GM21381 (cell line): Measurements from ENCODE around the gene PLA2G4F.

Experiments
- ATAC-seq: cut with Tn5 transposase; IDR thresholded peaks from one replicate; pipeline ENCODE4 v1.9.1; 2021; ENCODE audit warnings: mild to moderate bottlenecking, moderate library complexity; ENCODE audit not compliant: unreplicated experiment

PLA2G4F gene, protein sequence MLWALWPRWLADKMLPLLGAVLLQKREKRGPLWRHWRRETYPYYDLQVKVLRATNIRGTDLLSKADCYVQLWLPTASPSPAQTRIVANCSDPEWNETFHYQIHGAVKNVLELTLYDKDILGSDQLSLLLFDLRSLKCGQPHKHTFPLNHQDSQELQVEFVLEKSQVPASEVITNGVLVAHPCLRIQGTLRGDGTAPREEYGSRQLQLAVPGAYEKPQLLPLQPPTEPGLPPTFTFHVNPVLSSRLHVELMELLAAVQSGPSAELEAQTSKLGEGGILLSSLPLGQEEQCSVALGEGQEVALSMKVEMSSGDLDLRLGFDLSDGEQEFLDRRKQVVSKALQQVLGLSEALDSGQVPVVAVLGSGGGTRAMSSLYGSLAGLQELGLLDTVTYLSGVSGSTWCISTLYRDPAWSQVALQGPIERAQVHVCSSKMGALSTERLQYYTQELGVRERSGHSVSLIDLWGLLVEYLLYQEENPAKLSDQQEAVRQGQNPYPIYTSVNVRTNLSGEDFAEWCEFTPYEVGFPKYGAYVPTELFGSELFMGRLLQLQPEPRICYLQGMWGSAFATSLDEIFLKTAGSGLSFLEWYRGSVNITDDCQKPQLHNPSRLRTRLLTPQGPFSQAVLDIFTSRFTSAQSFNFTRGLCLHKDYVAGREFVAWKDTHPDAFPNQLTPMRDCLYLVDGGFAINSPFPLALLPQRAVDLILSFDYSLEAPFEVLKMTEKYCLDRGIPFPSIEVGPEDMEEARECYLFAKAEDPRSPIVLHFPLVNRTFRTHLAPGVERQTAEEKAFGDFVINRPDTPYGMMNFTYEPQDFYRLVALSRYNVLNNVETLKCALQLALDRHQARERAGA

DNA sequence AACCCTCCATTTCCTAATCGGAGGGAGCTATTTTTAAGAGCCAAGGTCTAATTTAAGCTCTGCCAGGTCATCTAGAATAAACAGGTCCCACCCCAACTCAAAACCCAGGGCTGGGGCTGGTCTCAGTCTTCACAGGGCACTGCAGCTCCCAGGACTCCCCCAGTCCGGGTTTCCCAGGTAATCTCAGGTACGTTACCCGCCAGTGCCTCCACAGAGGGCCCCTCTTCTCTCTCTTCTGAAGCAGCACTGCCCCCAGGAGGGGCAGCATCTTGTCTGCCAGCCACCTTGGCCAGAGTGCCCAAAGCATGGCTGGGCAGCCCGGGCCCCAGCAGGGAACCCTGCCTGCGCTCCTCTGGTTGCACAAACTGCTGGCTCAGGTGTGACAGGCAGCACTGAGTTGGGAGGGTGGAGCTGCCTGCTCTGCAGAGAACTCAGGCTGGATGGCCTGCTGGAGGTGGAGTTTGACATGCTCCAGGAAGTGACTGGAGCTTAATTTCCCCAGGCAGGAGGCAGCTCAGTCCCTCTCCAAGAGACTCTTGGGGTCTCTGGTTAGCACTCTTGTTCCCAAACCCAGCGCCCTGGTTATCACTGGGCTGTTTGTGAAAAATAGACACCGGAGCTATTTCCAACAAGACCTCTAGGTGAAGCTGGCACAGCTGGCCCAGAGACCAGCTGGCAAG lies at the start of gene PLA2G4F:
PLA2G4F (minus strand) TSS at position 394 of the 680 bp plus-strand sequence; CDS start at position 307, 87 bp downstream.
- ATAC-seq, result no peak

DNA sequence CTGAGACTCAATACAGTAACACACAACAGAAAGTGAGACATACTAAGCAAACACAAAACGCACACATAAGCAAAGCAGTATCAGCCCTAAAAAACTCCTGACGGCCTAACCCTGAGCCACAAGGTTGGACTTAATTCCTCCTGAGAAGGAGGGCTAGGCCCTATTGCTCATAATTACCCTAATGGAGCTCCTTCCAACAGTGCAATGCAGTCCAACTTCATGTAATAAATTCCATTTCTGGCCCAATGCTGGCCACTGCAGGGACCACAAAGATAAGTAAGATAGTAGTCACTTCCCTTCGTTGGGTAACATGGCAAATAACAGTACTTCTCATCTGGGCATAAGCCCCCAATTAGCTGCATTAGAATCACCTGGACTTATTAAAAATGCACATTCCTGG lies 47.5 kb upstream of the PLA2G4F start:
- ATAC-seq, result no peak

DNA sequence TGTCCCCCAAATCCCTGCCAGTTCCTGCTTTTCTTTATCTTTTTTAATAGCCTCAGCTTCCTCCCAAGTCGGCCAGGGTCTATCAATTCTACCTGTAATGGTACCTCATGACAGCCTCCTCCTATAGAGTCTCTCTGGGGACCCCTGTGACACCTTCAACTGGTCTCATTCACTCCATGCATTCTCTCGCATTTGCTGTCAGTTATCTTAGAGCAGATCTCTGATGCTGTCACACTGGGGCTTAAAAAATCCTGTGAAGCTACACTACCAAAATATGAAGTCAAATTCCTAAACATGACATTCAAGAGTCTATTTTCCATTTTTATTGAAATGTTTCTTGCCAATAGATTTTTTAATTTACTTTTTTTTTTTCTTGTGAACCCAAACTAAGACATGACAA lies 46.2 kb upstream of the PLA2G4F start:
- no peak for ATAC-seq

DNA sequence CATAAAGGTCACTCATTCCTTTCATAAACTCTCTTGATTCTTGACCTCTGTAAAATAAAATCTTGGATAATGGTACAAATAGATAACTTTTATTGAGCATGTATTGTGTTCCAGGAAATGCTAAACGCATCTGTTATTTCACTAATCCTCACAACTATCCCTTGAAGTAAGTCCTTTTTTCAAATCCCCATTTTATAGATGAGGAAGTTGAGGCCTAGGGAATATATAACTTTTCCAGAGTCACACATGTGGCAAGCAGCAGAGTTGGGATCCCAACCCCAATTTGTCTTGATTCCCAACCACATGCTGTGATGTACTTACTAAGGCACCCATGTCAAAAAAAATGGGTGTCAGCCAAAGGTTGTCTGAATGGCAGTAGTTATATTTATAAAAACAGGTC lies 45.4 kb upstream of the PLA2G4F start:
- ATAC-seq, result no peak

DNA sequence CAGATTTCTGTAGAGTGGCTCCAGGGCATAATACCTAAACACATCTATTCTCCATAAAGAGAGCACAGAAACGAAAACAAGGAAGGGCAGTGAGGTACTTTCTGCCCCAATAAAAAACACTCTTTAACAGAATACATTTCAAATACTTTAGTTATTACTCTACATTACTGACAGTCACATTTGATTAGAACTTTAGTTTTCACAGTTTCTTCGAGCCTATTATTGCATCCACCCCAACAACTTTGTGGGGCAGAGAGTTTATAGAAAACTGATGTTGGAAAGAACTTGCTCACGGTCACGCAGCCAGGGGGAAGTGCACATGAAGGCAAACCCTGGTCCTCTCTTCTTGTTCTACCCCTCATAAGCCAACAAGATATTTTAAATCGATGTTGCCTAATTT lies 42.7 kb upstream of the PLA2G4F start:
- ATAC-seq, result no peak

DNA sequence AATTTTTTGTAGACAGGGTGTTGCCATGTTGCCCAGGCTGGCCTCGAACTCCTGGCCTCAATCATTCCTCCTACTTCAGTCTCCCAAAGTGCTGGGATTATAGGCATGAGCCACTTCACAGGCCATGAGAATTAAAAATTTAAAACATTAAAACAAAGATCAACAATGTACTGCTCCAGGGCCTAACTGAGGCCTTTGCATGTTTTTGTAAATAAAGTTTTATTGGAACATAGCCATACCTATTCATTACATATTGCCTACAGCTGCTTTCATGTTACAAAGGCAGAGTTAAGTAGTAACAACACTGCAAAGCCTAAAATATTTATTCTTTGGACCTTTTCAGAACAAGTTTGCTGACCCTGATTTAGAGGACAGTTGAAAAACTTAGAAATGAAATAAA lies 42.1 kb upstream of the PLA2G4F start:
- ATAC-seq, result no peak

DNA sequence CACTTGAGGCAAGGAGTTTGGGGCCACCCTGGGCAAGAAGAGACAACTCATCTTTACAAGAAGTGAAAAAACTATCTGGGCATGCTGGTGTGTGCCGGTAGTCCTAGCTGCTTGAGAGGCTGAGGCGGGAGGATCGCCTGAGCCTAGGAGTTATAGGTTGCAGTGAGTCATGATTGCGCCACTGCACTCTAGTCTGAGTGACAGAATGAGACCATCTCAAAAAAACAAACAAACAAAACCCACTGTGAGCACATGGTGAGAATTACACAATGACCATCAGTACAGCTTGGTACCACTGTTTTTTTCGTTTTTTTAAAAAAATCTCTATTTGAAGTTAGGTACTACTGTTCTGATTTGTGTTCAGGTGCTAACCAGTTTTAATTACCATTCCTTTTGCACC lies 38.1 kb upstream of the PLA2G4F start:
- no peak for ATAC-seq

DNA sequence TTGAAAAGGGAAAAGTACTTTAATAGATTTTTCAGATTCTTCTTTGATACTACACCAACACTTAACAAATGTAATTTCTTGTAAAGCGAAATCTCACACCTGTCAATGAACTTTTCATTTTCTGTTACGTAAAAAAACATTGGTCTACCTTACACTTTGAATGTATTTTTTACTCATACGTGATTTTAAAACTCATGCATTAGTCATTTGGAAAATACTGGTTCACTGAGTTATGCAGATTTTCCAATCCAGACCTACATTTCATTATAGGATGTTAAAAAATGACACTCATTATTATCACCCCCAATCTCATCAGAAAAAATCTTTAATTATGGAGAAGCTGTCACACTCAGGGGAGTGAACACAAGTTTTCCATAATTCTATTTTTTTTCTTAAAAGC lies 36.9 kb upstream of the PLA2G4F start:
- ATAC-seq, result no peak

DNA sequence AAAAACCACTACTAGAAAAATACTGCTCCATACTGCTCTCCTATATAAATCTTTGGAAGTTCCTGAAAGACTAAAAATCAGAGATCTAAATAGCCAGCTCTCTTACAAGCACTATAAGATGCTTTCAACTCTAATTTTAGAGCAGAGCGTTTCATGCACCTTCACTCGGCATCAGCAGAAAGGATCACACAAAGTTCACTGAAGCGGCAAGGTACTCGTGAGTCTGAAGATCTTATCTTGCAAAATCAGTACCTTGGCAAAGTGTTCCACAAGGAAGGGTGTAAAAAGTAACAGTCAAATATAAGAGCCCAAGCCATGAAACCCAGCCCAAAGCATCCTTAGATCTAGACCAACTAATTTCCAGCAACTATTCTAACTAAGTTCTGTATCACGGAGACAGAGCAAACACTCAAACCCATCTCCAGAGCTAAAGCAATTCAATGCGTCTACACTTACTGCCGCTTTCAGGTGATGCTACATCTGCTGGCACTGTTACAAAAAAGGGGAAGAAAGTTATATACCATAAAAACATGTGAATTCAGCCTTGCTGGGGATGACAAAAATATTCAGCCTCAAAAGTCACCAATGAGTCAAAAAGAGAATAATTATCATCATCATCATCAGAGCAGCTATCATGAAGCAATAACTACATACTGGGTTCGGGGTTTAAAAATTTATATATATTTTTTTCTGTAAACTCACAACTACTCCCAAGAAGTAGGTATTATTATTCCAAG lies 35.3 kb upstream of the PLA2G4F start:
- ATAC-seq, result no peak

DNA sequence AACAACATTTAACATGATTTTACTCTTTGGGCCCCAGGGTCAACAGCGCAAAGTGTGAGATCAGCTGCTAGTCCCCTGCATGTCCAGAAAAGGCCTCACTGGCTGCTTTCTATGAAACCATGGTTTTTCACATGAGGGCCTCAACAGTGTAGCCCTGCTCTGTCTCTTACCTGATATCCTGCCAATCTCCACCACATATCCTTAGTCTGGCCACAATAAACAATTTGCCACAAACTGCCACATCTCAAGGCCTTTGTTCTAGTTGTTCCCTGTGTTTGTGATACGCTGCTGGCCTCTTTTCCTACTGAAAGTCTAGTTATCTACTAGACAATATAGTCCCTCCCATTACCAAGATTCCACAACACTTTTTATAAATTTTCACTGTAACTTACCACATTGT lies 33.9 kb upstream of the PLA2G4F start:
- no peak for ATAC-seq

DNA sequence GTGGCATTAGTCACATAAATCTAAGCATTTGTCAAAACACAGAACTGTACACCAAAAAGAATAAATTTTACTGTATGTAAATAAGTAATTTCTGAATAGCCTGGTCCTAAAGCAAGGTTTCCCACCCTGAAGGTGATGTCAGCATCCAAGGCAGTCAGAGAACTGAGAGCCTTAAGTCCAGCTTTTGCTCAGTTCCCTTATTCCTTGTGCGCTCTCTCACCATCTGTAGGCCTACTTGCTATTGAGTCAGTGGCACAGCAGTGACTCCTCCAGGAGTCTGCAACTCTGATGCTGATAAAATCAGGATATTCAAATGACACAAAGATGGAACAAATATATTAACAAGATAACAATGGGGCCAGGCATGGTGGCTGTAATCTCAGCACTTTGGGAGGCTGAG lies 29.4 kb upstream of the PLA2G4F start:
- ATAC-seq, result no peak

DNA sequence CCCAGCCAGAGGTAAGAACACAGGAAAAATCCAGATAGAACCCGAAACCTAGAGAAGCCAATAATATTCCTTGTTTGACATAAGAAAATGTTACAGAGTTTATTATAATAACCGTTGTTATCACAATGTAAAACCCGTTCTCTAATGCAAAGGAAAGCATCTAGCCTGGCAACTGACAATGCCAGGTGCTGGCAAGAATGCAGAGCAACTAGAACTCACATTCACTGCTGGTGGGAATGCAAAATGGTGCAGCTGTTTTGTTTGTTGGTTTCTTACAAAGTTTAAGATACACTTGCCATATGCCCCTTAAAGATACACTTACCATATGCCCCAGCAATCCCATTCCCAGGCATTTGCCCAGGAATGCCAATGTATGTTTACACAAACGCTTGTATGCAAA lies 28.3 kb upstream of the PLA2G4F start:
- ATAC-seq, result no peak

DNA sequence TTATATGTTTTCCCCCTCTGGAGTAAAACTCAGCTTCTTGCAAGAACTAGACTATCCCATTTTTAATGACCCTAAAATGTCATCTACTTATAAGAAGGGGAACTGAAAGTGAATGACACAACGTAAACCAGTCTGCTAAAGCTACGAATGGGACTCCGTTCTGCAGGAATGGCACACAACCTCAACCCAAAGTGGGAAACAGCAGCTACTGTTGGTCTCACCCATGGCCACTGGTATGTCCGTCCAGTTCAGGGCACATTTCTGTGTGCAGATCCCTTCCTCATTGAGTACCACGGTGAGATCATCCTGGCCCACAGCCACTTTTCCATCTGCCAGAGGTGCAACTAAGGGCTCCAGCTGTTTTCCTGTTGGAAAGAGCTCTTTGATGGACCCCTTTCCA lies 27.9 kb upstream of the PLA2G4F start:
- no peak for ATAC-seq

DNA sequence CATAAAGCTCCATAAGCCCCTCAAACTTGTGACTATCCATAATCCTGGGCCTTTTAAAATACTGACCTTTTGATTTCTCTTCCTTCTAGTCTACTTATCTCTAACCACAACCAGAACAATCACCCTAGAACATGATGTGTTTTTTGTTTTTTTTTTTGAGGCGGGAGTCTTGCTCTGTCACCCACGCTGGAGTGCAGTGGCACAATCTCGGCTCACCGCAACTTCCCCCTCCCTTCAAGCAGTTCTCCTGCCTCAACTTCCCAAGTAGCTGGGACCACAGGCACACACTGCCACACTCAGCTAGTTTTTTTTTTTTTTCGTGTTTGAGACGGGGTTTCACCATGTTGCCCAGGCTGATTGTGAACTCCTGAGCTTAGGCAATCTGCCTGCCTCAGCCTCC lies 26.5 kb upstream of the PLA2G4F start:
- ATAC-seq, result no peak

DNA sequence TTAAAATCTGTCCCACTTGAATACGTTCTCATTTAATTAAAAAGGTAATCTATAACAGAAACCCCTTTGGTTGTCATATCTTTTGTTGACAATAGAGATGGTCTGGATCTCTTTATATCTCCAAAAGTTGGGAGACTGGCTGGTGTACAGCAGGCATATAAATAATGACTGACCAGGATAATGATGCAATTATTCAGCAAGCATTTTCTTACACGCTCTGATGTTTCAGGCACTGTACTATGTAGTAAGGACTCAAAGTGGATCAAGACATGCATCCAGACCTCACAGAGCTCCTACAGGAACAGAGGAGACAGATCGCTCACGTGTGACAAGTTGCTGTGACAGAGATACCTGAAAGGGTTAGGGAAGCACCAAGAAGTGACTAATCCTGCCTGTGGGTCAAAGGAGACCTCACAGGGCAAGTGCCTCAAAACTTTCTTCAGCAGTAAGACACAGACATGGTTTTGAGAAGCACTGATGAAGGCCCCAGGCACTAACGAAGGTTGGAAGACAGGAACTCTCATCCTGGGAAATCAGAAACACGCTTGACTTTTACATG lies 26.0 kb upstream of the PLA2G4F start:
- no peak for ATAC-seq

DNA sequence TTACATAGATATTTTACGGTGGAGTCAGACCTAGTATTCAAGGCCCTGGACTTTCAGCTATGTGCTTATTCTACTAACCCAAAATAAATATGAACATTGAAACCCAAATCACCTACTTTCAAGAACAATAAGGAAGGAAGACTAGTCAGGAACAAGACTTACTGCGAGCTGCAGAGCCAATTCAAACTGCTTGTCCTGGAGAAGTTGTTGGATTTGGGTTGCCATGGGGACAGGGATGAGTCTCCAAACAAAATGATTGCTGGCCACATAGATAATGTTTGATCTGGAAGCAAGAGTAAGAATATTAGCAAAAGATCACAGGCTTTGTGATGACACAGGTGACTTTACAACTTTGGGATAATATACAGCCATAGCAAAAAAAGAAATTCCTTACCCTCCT lies 21.6 kb upstream of the PLA2G4F start:
- ATAC-seq, result no peak

DNA sequence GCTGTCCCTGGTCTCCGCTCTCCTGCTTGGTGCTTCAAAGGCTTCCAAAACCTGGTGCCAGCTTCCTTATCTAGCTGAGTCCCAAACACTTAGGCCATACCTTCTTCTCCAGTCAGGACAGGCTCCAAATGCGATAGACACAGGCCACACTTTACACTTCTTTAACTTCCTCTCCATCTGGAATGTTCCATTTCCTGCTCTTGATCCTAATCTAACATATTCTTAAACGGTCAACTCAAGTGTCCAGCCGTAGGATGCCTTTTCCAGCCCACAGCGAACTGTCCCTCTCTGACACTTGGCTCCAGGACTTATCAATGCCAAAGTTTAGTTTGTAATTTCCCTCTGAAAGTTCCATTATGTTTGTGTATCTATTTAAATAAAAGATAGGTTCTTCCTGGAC lies 19.2 kb upstream of the PLA2G4F start:
- ATAC-seq, result no peak

DNA sequence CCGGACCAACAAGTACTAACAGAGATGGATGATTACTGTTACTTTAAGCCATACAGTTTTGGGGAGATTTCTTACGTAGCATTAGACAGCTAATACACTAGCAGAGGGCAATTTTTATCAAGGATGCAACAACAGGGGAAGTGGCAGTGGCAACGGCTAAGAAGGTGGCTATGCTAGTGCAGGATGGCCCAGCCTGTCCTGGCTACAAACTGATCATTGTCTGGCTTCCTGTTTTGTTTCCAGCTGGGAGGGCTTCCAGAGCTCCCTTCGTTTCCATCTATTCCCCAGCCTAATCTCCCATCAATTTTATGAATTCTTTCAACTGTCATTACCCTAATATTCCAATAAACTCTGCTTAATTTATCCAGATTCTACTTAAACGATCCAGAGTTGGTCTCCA lies 16.0 kb upstream of the PLA2G4F start:
- ATAC-seq, result no peak

DNA sequence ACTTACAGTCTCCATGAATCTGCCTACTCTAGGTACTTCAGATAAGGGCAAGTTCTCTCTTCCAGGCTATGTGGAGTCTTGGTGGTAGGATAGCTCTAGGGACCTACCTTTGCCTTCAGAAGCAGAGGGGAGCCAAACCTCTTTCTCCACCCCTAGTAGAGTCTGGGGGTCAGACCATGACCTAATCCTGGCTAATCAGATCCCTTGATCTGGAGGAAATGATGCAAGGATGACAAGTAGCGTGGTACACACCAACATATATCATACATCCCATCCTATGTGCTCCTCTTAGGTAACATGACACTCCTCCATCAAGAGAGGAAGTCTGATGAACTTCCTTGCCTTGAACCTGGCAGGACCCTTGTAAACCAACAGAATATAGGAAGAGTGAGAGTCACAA lies 15.4 kb upstream of the PLA2G4F start:
- ATAC-seq, result no peak

DNA sequence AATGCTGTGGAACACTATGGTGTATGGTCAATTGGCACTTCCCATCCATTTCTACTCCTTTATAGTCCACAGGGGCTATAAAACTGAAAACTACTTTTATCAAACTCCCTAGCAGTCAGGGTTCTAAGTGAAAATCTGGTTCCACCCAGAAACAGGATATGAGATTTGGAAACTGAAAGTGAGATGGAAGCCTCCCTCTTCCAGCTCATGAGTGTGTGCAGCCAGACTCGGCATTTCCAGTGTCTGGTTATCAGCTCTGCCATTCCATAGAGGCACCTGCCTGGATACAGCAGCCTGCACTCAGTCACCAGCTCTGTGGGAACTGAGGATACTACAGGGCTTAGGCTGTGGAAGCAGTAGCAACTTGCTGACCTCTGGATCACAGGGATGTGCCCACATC lies 14.7 kb upstream of the PLA2G4F start:
- no peak for ATAC-seq
